AG09319 (cell line): ENCODE measurements around the gene FHIT.

Experiments
- DNase-seq: peaks from one replicate; pipeline ENCODE4 v3.0.0-alpha.2; 2010; ENCODE audit warnings: low read depth; ENCODE audit errors: extremely low read depth
- CTCF ChIP-seq: IDR thresholded peaks from 2 replicates; pipeline ENCODE4 v1.5.1; 2011; ENCODE audit warnings: low read depth, mild to moderate bottlenecking, inconsistent platforms, low read length, moderate library complexity

The FHIT gene

GRCh38 chr3:61278713-61279112, 27.5 kb upstream of the FHIT start:
- TF ChIP-seq CTCF, result no peak
- DNase-seq, result no peak

- no peak for DNase-seq
- no peak for TF ChIP-seq CTCF
Measured at GRCh38 chr3:61277411-61277810, 26.2 kb upstream of the FHIT start.

- TF ChIP-seq CTCF, result no peak
- no peak for DNase-seq
Measured at GRCh38 chr3:61269435-61269834, 18.2 kb upstream of the FHIT start.

GRCh38 chr3:61268644-61269043, 17.4 kb upstream of the FHIT start:
- DNase-seq, result no peak
- no peak for TF ChIP-seq CTCF

GRCh38 chr3:61264281-61264680, 13.0 kb upstream of the FHIT start:
- no peak for DNase-seq
- no peak for TF ChIP-seq CTCF

GRCh38 chr3:61257148-61257547, 5.9 kb upstream of the FHIT start:
- no peak for TF ChIP-seq CTCF
- no peak for DNase-seq

GRCh38 chr3:61253756-61254155, 2.5 kb upstream of the FHIT start:
- TF ChIP-seq CTCF, result no peak
- DNase-seq, result no peak
